Esophagus muscularis mucosa (tissue), 4 donors: ENCODE measurements around the gene MARK3. TPM values are rescaled to one million over a fixed set of nuclear protein-coding genes. Genes with fewer than 3 reads are reported as not detected.

ENCODE experiments used
- DNase-seq: peaks from one replicate; pipeline ENCODE4 v3.0.0-alpha.2; 2017; ENCODE audit errors: extremely low spot score
- H3K27ac ChIP-seq, 4 donors: fragments of 200-600 bp; sonication (generic); replicated peaks in 1 of 4; 1 replicate in 3 of 4; 2 replicates in 1 of 4; pipeline ENCODE4 v1.5.1; 2016 to 2019; ENCODE audit warnings: mild to moderate bottlenecking in 1 of 4
- H3K27me3 ChIP-seq, 4 donors: fragments of 200-600 bp; sonication (generic); one replicate each; pipeline versions ENCODE4 v1.5.1 to v1.6.0; 2016 to 2019
- H3K36me3 ChIP-seq, 4 donors: fragments of 200-600 bp; sonication (generic); one replicate each; pipeline ENCODE4 v1.5.1; 2016 to 2019
- H3K4me1 ChIP-seq, 4 donors: fragments of 200-600 bp; sonication (generic); one replicate each; pipeline ENCODE4 v1.5.1; 2016 to 2019
- H3K4me3 ChIP-seq, 4 donors: fragments of 200-600 bp; sonication (generic); 1 replicate in 2 of 4; 2 replicates in 2 of 4; pipeline ENCODE4 v1.5.1; 2016 to 2019; ENCODE audit warnings: mild to moderate bottlenecking in 4 of 4, moderate library complexity in 1 of 4
- H3K9me3 ChIP-seq, 4 donors: fragments of 200-600 bp; sonication (generic); 1 replicate in 3 of 4; 2 replicates in 1 of 4; pipeline ENCODE4 v1.5.1; 2016 to 2019
- CTCF ChIP-seq, 3 experiments: fragments of 200-600 bp in 2 of 3; fragments of 450-650 bp in 1 of 3; sonication (generic) in 2 of 3; IDR thresholded peaks; one replicate each; pipeline ENCODE4 v1.5.1; 2017 to 2019; ENCODE audit warnings: antibody characterized with exemption in 3 of 3, mild to moderate bottlenecking in 2 of 3, moderate library complexity in 1 of 3
- EP300 ChIP-seq: sonication (generic); formaldehyde crosslinking; IDR thresholded peaks from one replicate; pipeline ENCODE4 v1.6.1; 2017; ENCODE audit warnings: antibody characterized with exemption
- POLR2A ChIP-seq: fragments of 450-650 bp; IDR thresholded peaks from one replicate; pipeline ENCODE4 v1.6.1; 2017; ENCODE audit warnings: antibody characterized with exemption, moderate library complexity, mild to moderate bottlenecking, low read depth
- POLR2AphosphoS5 ChIP-seq, 2 donors: sonication (generic); formaldehyde crosslinking; IDR thresholded peaks; one replicate each; pipeline ENCODE4 v1.6.1; 2017; ENCODE audit warnings: antibody characterized with exemption in 2 of 2
- WGBS: methylation state at CpG from one replicate; pipeline ENCODE4 v1.1.5; 2018; 5-methylcytosine and 5-hydroxymethylcytosine counted together
- intact Hi-C: fragments of 100-400 bp; cut with DNase I; formaldehyde crosslinking; loops from one replicate; pipeline ENCODE4 v1.15.1; 2023
- total RNA-seq, 4 donors: library from RNA; depleted of rRNA; stranded (reverse); fragments of >200 nt; gene quantifications; one replicate each; pipeline versions ENCODE4 v1.1.0 to v1.2.1, GENCODE V29; 2016

MARK3 gene
- total RNA-seq, 4 donors from 2014 or later = 57.4 to 78.1 (median 68.1) TPM

GRCh38 chr14:103408491-103409155 lies 23.4 kb downstream of the MARK3 start:
- Histone ChIP-seq H3K4me1 (peaks cover 16 to 37% (median 34%) of the 10 kb centered on the region in 4 donors), H3K4me3 (no peak overlapping the region), H3K27ac (no peak overlapping the region), H3K36me3 (peaks cover 24 to 61% (median 29%) of the 10 kb centered on the region in 4 donors), H3K9me3 (no peaks in the 10 kb centered on the region), H3K27me3 (no peaks in the 10 kb centered on the region)
- no peak for DNase-seq
- 61% methylated on average over 7 of the region's 7 CpGs for WGBS
- intact Hi-C loops = no loop called here
- no peak for TF ChIP-seq EP300
- no peak for TF ChIP-seq POLR2A
- no peak for TF ChIP-seq POLR2AphosphoS5 (IDR thresholded peaks at IDR 0.05)
- TF ChIP-seq CTCF (IDR thresholded peaks at IDR 0.05) = no peak

GRCh38 chr14:103416916-103417315 lies 31.7 kb downstream of the MARK3 start:
- Histone ChIP-seq H3K4me1 (peaks cover 15 to 24% (median 19%) of the 10 kb centered on the region in 4 donors), H3K36me3 (peaks cover 16 to 37% (median 29%) of the 10 kb centered on the region in 4 donors), H3K4me3 (no peak overlapping the region), H3K27me3 (no peaks in the 10 kb centered on the region), H3K27ac (no peak overlapping the region), H3K9me3 (no peaks in the 10 kb centered on the region)
- intact Hi-C loops = no loop called here
- DNase-seq = no peak
- TF ChIP-seq CTCF (IDR thresholded peaks at IDR 0.05) (no peak), POLR2A (no peak), POLR2AphosphoS5 (IDR thresholded peaks at IDR 0.05) (no peak), EP300 (no peak)
- WGBS = 87% methylated on average over 2 of the region's 2 CpGs

GRCh38 chr14:103418481-103418818 lies 33.2 kb downstream of the MARK3 start:
- Histone ChIP-seq H3K4me1 (peaks cover 28 to 35% (median 29%) of the 10 kb centered on the region in 4 donors), H3K27ac (no peak overlapping the region), H3K9me3 (no peaks in the 10 kb centered on the region), H3K4me3 (no peak overlapping the region), H3K36me3 (peaks cover 6 to 23% (median 17%) of the 10 kb centered on the region in 4 donors), H3K27me3 (no peaks in the 10 kb centered on the region)
- DNase-seq = no peak
- TF ChIP-seq CTCF (IDR thresholded peaks at IDR 0.05) = no peak
- TF ChIP-seq POLR2A = no peak
- no peak for TF ChIP-seq POLR2AphosphoS5 (IDR thresholded peaks at IDR 0.05)
- TF ChIP-seq EP300 = no peak
- intact Hi-C loops = no loop called here
- 68% methylated on average over 3 of the region's 3 CpGs for WGBS

GRCh38 chr14:103421556-103421955 lies 36.3 kb downstream of the MARK3 start:
- peaks cover 28 to 36% (median 30%) of the 10 kb centered on the region in 4 donors for H3K4me1 ChIP-seq
- H3K9me3 ChIP-seq = no peaks in the 10 kb centered on the region
- WGBS = 96% methylated on average over 3 of the region's 3 CpGs
- intact Hi-C loops = no loop called here
- no peak for DNase-seq
- H3K4me3 ChIP-seq = no peak overlapping the region
- peaks cover 0 to 7% (median 4%) of the 10 kb centered on the region in 4 donors for H3K36me3 ChIP-seq
- no peaks in the 10 kb centered on the region for H3K27me3 ChIP-seq
- H3K27ac ChIP-seq = no peak overlapping the region
- TF ChIP-seq CTCF (IDR thresholded peaks at IDR 0.05) = no peak
- no peak for TF ChIP-seq EP300
- no peak for TF ChIP-seq POLR2AphosphoS5 (IDR thresholded peaks at IDR 0.05)

- Histone ChIP-seq H3K36me3 (peaks cover 0 to 5% (median 0%) of the 10 kb centered on the region in 4 donors), H3K4me1 (peaks cover 21 to 34% (median 27%) of the 10 kb centered on the region in 4 donors), H3K4me3 (no peak overlapping the region), H3K27me3 (no peaks in the 10 kb centered on the region), H3K27ac (no peak overlapping the region), H3K9me3 (no peaks in the 10 kb centered on the region)
- intact Hi-C loops = no loop called here
- 80% methylated on average over 1 of the region's 1 CpG for WGBS
- DNase-seq = no peak
- TF ChIP-seq CTCF (IDR thresholded peaks at IDR 0.05) (no peak), POLR2A (no peak), EP300 (no peak), POLR2AphosphoS5 (IDR thresholded peaks at IDR 0.05) (no peak)
Measured at GRCh38 chr14:103423050-103423461, 37.8 kb downstream of the MARK3 start.
